ENCODE measurements around the gene CSPG4.
A peak's percentile ranks its signal among the peaks of the same experiment; 100 is the strongest.

Gene CSPG4

DNA sequence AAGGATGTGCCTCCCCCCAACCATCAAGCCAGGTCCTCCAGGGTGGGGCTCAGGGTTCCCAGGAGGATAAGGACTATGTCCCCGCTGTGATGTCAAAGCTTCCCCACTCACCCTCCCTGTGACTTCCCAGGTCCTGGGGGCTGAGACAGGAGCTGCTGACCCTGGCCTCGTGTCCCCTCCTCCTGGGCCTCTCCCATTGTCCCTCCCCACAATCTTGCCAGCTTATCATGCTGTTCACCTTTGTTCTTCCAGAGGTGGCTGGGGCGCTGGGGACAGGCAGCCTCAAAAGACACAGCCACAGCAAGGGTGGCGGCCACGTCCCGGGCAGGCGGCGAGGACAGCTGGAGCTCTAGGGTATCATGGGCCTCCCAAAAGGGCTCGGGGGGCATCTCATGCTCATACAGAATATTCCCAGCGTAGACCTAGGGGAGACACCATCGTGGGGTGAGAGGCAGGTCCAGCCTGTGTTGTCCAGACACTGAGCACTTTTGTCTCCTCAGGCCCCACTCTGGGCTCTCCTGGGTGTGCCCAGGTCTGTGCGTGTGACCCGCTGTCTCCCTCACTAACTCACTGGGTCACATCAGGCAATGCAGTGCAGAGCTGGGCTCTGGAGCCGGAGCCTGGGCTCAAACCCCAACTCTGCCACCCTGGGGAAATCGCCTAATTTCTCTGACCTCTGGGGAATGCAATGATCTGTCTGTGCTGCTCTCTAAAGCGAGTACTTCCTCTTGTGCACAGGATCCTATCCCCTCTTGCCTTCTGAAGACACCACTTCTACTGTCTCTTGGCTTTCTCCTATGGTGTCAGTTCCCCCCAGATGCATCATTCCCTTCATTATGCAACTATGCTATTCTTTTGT is 35.0 kb downstream of the CSPG4 start:
- no peak overlapping the region for H3K4me3 ChIP-seq
- no peak overlapping the region for H3K27ac ChIP-seq

- Histone ChIP-seq H3K4me3 (no peak overlapping the region), H3K27ac (no peak overlapping the region)
These were observed 35.8 kb downstream of the CSPG4 start for GRCh38 chr15:75676688-75677464.

DNA sequence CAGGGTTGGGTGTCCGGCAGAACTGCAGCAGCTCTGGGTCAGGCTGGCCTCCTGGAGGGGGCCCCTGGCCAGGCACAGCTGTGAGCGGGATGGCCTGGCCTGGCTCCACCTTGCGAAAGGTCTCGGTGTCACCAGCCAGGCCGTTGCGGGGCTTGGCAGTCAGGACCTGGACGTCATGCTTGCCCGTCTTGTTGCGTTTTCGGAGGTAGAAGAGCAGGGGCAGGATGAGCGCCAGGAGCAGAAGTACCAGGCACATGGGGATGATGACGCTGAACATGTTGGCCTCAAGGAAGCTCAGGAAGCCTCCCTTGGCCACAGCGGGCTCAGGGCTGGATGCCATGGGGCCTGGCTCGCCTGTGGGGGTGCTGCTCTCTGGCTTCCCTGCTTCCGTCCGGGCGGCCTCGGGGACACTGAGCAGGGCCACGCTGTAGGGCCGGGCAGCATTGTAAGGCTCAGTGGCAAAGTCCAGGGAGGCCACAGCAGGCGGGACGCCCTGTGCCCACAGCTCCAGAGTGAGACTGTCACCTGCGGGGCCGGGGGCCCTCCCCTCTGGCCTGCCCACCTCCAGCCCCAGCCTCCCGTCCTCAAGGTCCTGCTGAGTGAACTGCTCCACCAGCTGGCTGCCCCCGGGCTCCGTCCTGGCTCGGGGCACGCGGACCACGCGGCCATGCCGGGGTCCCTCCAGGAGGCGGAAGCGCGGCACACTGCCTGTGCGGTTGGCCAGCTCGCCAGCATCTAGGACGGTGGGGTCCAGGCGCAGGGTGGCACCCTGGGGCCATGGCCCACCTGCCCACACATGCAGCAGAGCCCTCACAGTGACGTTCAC is 36.9 kb downstream of the CSPG4 start:
- H3K27ac ChIP-seq = peak overlapping the region in 6 of 21 experiments; percentile 26 to 66 (median 46)
- no peak overlapping the region for H3K4me3 ChIP-seq

DNA sequence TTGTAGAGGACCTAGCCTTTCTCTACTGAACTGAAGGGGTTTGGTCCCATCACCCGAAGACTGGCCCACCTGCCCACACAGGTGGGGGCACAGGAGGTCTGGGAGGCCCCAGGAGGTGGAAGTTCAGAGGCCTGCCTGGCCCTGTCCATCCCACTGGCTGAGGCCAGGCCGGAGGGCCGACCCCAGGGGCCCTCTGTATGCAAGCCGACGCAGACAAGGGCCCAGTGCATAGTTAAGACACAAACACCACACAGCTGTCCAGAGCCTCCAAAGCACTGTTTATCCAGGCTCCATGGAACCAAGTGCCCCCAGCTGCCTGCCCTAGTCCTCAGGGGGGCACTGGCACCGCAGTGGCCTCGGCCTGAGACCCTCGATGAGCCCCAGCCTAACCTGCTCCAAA is 38.3 kb downstream of the CSPG4 start:
- no peak overlapping the region for H3K4me3 ChIP-seq
- peak overlapping the region in 3 of 21 experiments; percentile 30 to 89 (median 46) for H3K27ac ChIP-seq

- H3K27ac ChIP-seq = peak overlapping the region in 15 of 21 experiments; percentile 7 to 89 (median 65)
- no peak overlapping the region for H3K4me3 ChIP-seq
These were observed 39.0 kb downstream of the CSPG4 start for GRCh38 chr15:75673426-75674235.

GRCh38 chr15:75672646-75673425 is 39.8 kb downstream of the CSPG4 start:
- peak overlapping the region in 15 of 21 experiments; percentile 7 to 89 (median 65) for H3K27ac ChIP-seq

GRCh38 chr15:75671730-75672602 is 40.7 kb downstream of the CSPG4 start:
- peak overlapping the region in 10 of 21 experiments; percentile 13 to 89 (median 65) for H3K27ac ChIP-seq

More at GRCh38 chr15:75672646-75673425, 39.8 kb downstream of the CSPG4 start:
- H3K4me3 ChIP-seq = no peak overlapping the region

GRCh38 chr15:75669879-75670212 is 42.8 kb downstream of the CSPG4 start:
- H3K4me3 ChIP-seq = no peak overlapping the region
- peak overlapping the region in 17 of 21 experiments; percentile 36 to 89 (median 75) for H3K27ac ChIP-seq

More at GRCh38 chr15:75671730-75672602, 40.7 kb downstream of the CSPG4 start:
- H3K4me3 ChIP-seq = no peak overlapping the region

DNA sequence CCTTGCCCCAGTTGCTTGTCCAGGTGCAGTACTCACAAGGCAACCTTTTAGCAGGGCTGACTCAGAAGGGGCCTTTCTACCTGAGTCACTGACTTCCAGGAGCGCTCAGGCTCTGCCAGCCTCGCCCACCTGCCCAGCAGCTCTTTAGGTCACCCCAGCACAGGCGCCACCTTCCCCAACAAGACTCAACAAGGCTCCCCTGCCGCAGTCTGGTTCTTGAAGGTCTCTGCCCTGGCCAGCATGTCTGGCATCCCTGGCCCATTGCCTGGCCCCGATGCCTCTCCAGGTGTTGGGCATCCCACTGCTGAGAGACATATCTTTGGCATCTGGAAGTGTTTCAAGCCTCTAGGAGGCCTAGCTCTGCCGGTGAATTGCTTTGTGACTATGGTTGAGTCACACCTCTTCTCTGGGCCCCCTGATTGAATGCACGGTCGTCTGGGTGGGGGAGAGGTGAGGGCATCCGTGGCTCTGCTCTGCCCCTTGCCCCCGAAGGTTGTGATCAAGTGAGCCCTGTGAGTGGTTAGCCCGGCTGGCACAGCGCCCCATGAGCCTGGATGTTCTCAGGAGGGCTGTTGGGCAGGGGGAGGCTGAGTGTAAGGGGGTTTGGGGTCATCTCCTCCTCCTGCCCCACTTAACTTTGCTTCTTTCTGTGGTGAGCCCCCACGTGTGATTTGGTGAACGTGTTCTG is 43.3 kb downstream of the CSPG4 start:
- peak overlapping the region in 20 of 21 experiments; percentile 22 to 89 (median 77) for H3K27ac ChIP-seq
- H3K4me3 ChIP-seq = no peak overlapping the region

DNA sequence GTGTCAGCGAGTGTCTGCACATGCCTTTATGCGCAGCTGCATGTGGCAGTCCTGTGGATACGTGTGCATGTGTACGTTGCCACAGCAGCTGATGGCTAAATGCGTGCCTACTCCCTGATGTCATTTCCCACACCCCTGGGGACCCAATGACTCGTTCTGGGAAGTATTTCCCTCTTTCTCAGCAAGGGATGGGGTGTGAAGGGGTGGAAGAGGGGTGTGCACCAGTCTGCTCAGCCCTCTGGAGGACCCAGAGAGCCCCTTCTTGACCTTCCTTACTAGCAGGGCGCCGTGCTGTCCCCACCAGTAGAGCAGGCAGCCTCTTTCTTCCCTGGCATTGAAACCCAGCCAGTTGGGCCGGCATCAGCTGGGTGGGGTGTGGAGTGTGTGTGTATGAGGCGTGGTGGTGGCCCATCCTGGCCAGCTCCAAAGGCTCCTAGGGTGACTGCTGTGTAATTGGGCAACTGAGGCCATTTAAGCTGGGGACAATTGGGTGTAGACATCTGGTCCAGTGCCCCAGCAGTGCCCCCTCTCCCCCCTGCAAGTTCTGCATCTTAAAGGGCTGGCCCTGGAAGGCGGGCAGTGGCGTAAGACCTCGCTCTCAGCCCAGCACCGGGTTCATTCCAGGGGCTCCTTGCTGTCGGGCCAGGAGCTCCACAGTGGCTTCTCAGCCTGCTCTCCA is 45.7 kb downstream of the CSPG4 start:
- peak overlapping the region; percentile 16 to 93 (median 86) for H3K27ac ChIP-seq
- no peak overlapping the region for H3K4me3 ChIP-seq

- Histone ChIP-seq H3K27ac (peak overlapping the region in 20 of 21 experiments; percentile 26 to 92 (median 73)), H3K4me3 (no peak overlapping the region)
These were observed 48.7 kb downstream of the CSPG4 start for GRCh38 chr15:75663931-75664421.

- Histone ChIP-seq H3K27ac (peak overlapping the region in 20 of 21 experiments; percentile 28 to 92 (median 85)), H3K4me3 (no peak overlapping the region)
These were observed 49.7 kb downstream of the CSPG4 start for GRCh38 chr15:75662823-75663519.

DNA sequence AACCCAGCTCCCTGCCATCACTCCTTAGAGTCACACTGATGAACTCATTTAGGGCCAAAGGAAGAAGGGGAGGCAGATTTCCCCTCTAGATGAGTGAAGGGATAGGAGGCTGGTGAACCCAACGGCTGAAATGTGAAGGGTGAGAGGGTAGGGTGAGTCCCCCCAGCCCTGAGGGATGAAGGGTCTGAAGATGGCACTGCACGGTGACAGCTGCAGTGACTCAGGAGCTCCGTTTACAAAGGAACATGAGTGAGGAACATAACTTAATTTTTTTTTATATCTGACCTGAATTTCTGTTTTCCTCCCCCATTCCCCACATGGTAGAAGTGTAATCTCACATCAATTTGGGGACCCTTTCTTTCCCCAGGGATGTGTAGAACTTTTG is 50.9 kb downstream of the CSPG4 start:
- Histone ChIP-seq H3K4me3 (no peak overlapping the region), H3K27ac (peak overlapping the region in 20 of 21 experiments; percentile 65 to 92 (median 86))

GRCh38 chr15:75661100-75661755 is 51.4 kb downstream of the CSPG4 start:
- Histone ChIP-seq H3K4me3 (no peak overlapping the region), H3K27ac (peak overlapping the region in 20 of 21 experiments; percentile 65 to 92 (median 86))

All from skin epidermis (tissue), 12 donors.